HCT116 (cell line): ENCODE results near the gene KDM2B.

Experiments used
- POLR2A ChIP-seq: IDR thresholded peaks from 2 replicates; pipeline ENCODE4 v1.7.0; 2011; ENCODE audit warnings: borderline replicate concordance; ENCODE audit not compliant: insufficient read depth, insufficient read length; ENCODE audit errors: extremely low read depth
- TF ChIP-seq, protein P1 (sequence below), 3 experiments: fragments of 200-600 bp in 1 of 3; sonication (generic) in 1 of 3; IDR thresholded peaks in 2 of 3; conservative IDR thresholded peaks in 1 of 3; 2 replicates each; pipeline ENCODE4 v1.5.1; 2012 to 2017; ENCODE audit warnings: low read depth in 2 of 3, low read length in 2 of 3, antibody characterized with exemption in 1 of 3, borderline replicate concordance in 1 of 3, control low read depth in 1 of 3, mild to moderate bottlenecking in 1 of 3, mixed read lengths in 1 of 3, mixed run types in 1 of 3, moderate library complexity in 1 of 3; ENCODE audit not compliant: insufficient read depth in 1 of 3

DNA sequence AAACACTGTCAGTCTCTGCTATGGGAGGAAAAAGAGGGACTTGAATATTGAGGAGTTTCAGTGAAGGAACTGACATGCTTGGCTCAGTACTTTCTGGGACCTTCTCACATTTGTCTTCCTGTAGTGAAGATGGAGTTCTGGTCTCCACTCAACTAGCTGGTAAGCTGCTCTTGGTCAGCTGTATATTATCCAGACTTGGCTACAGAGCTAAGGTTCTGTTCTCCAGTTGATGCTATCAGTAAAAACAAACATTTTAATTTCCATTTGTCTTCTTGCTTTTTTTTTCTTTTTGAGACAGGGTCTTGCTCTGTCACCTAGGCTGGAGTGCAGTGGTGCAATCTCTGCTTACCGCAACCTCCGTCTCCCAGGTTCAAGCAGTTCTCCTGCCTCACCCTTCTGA is 175.6 kb downstream of the KDM2B start:
- TF ChIP-seq, protein P1, sequence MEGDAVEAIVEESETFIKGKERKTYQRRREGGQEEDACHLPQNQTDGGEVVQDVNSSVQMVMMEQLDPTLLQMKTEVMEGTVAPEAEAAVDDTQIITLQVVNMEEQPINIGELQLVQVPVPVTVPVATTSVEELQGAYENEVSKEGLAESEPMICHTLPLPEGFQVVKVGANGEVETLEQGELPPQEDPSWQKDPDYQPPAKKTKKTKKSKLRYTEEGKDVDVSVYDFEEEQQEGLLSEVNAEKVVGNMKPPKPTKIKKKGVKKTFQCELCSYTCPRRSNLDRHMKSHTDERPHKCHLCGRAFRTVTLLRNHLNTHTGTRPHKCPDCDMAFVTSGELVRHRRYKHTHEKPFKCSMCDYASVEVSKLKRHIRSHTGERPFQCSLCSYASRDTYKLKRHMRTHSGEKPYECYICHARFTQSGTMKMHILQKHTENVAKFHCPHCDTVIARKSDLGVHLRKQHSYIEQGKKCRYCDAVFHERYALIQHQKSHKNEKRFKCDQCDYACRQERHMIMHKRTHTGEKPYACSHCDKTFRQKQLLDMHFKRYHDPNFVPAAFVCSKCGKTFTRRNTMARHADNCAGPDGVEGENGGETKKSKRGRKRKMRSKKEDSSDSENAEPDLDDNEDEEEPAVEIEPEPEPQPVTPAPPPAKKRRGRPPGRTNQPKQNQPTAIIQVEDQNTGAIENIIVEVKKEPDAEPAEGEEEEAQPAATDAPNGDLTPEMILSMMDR (IDR thresholded peaks at IDR 0.05 in 2 of 3, conservative IDR thresholded peaks at IDR 0.05 in 1 of 3; ENCODE audit: borderline replicate concordance in 1 of 3, insufficient read depth in 1 of 3, low read depth in 2 of 3, low read length in 2 of 3), result no peak
- no peak for TF ChIP-seq POLR2A
